ENCODE results near the gene PLXNB2. TPM values are rescaled to one million over a fixed set of nuclear protein-coding genes. Genes with fewer than 3 reads are reported as not detected.

The PLXNB2 gene
- total and polyA plus RNA-seq, 12 donors: 12.4 to 431 (median 296) TPM

DNA sequence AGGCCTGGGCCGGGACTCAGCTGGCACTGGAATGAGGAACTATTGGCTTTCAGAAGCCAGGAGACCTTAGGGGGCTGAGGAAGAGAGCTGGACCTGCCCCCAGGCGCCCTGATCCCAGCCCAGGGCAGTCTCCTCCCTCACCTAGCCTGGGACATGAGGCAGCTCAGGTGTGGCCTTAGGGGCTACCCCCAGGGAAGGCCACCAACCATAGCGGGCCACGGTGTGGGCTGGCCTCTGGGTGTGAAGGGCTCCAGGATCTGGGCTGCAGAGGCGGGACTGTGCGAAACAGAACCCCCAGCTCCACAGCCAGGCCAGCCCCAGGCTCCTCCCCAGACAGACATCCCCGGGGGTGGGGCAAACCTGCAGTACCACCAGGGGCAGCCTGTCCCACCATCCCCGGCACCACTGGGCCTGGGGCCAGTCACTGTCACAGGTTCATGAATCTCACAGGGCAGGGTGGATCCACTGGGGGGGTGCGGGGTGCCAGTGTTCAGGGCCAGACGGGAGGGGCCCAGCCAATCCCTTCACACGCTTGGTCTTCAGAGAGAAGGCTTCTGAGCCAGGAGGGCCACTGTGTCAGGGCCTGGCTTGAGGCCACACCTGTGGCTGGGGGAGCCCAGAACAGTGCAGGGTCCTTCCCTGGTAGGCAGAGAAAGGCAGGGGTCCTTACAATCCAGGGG is 3.5 kb downstream of the PLXNB2 start:
- Histone ChIP-seq H3K27me3 (no peaks in the 10 kb centered on the region), H3K27ac (peak overlapping the region; percentile 84 to 97 (median 94)), H3K4me3 (peak overlapping the region in 1 of 4 donors; percentile 99), H3K9me3 (replicated peaks in 1 of 3) (no peaks in the 10 kb centered on the region), H3K36me3 (replicated peaks in 1 of 2) (no peaks in the 10 kb centered on the region), H3K4me1 (replicated peaks in 1 of 2) (peaks cover 81 to 85% of the 10 kb centered on the region in 2 donors)
- DNase-seq: peak; percentile 72 to 91 (median 90)
- no peak for TF ChIP-seq POLR2A (IDR thresholded peaks at IDR 0.05)
- peak in 3 of 6 experiments; percentile 23 to 37 (median 32) for TF ChIP-seq CTCF (IDR thresholded peaks at IDR 0.05)
- intact Hi-C loops (cut with DNase I): no loop called here
- 8 to 22% (median 15%) methylated on average over 5 to 11 of the region's 11 CpGs for WGBS, 4 donors

DNA sequence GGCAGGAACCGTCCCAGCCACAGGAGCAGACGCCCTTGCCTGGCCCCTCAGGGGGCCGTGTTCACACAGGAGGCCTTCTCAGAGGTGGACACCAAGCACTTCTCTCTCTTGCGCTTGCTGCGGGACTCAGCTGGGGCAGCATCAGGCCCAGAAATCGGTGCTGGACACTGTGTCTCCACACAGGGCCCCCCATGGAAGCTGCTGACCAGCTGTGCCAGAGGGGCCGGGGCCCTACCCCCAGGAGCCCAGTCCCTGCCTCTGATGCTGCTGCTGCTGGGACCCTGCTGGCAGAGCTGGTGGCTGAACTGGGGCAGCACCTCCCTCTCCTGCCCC is 4.0 kb downstream of the PLXNB2 start:
- intact Hi-C loops (cut with DNase I): no loop called here
- Histone ChIP-seq H3K9me3 (replicated peaks in 1 of 3) (no peaks in the 10 kb centered on the region), H3K36me3 (replicated peaks in 1 of 2) (no peaks in the 10 kb centered on the region), H3K27me3 (no peaks in the 10 kb centered on the region), H3K27ac (peak overlapping the region; percentile 84 to 97 (median 94)), H3K4me1 (replicated peaks in 1 of 2) (peaks cover 83 to 85% of the 10 kb centered on the region in 2 donors), H3K4me3 (peak overlapping the region in 1 of 4 donors; percentile 99)
- no peak for DNase-seq
- WGBS, 4 donors: 40 to 50% (median 41%) methylated on average over 1 to 7 of the region's 7 CpGs; no CpG with 5 or more reads in 1 of the 4 donors
- TF ChIP-seq CTCF (IDR thresholded peaks at IDR 0.05): no peak
- no peak for TF ChIP-seq POLR2A (IDR thresholded peaks at IDR 0.05)

- intact Hi-C loops (cut with DNase I): no loop called here
- H3K4me1 ChIP-seq (replicated peaks in 1 of 2): peaks cover 83 to 87% of the 10 kb centered on the region in 2 donors
- no peak for TF ChIP-seq CTCF (IDR thresholded peaks at IDR 0.05)
- TF ChIP-seq POLR2A (IDR thresholded peaks at IDR 0.05): no peak
- peak overlapping the region in 4 of 5 donors; percentile 84 to 97 (median 93) for H3K27ac ChIP-seq
- H3K4me3 ChIP-seq: peak overlapping the region in 1 of 4 donors; percentile 99
- H3K36me3 ChIP-seq (replicated peaks in 1 of 2): no peaks in the 10 kb centered on the region
- no peaks in the 10 kb centered on the region for H3K9me3 ChIP-seq (replicated peaks in 1 of 3)
- 17 to 61% (median 50%) methylated on average over 1 to 5 of the region's 5 CpGs for WGBS, 4 donors
- DNase-seq: no peak
- no peaks in the 10 kb centered on the region for H3K27me3 ChIP-seq
Measured at GRCh38 chr22:50302564-50302963, 4.9 kb downstream of the PLXNB2 start.

GRCh38 chr22:50302041-50302541 is 5.4 kb downstream of the PLXNB2 start:
- intact Hi-C loops (cut with DNase I): no loop called here
- no peaks in the 10 kb centered on the region for H3K9me3 ChIP-seq (replicated peaks in 1 of 3)
- H3K4me3 ChIP-seq: peak overlapping the region in 1 of 4 donors; percentile 5
- peaks cover 87 to 91% of the 10 kb centered on the region in 2 donors for H3K4me1 ChIP-seq (replicated peaks in 1 of 2)
- peak in 2 of 7 donors; percentile 41 to 47 for DNase-seq
- 26 to 49% (median 44%) methylated on average over 6 to 9 of the region's 9 CpGs for WGBS, 4 donors
- TF ChIP-seq CTCF (IDR thresholded peaks at IDR 0.05): no peak
- TF ChIP-seq POLR2A (IDR thresholded peaks at IDR 0.05): no peak
- peak overlapping the region in 4 of 5 donors; percentile 13 to 97 (median 93) for H3K27ac ChIP-seq
- H3K27me3 ChIP-seq: no peaks in the 10 kb centered on the region
- no peaks in the 10 kb centered on the region for H3K36me3 ChIP-seq (replicated peaks in 1 of 2)
